SW 1271 (cell line): Measurements from ENCODE around the gene CARD19.

ENCODE experiments used
- DNase-seq, 2 experiments: peaks; one replicate each; lab custom pipeline; 2025; lab: John Stamatoyannopoulos, UW

Gene CARD19

DNA sequence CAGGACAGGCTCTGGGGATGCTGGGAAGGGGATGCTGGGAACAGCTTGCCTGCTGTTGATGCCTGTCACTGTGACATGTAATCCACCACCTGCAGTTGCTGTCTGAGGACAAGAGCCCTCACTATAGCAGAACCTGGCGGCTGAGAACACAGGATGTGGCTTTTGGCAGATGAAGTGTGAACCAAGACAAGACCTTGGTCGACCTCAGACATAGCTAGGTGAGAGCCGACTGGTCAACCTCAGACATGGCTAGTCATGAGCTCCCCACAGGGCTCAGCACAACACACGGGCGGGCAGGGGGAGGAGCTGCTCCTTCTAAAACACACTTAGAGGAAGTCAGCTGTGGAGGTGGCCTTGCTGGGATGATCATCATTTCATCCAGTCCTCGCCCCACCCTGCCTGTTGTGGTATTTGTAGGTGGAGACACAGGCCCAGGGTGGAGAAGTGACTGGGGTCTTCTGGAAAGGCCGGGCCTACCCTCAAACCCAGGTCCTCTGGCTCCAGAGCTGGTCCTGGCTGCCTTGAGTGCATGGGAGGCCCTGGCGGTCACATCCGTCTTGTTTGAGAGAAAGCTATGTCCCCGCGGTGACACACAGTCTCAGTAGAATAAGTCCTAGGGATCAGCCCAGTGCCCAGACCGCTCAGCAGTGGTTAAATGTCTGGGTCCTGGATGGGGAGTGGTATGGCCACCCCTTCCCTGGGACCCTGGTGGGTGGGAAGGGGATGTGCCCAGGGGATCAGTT, 31.5 kb upstream of the CARD19 start:
- DNase-seq: no peak

GRCh38 chr9:93065135-93065720, 30.8 kb upstream of the CARD19 start:
- no peak for DNase-seq

- no peak for DNase-seq
These were observed 28.9 kb upstream of the CARD19 start for GRCh38 chr9:93066978-93067603.

DNA sequence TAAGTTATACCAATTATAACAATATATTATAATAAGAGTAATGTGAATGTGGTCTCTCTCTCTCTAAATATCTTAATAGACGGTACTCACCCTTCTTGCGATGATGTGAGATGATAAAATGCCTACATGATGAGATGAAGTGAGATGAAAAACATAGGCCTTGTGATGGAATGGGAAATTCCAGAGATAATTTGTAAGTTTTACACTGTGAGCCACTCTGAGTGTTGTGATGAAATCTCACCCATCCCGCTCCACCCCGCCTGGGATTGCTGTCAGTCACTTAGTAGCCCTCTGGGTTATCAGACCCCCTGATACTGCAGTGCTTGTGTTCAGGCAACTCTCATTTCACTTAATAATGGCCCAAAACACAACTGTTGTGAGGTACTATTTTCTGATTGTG, 27.1 kb upstream of the CARD19 start:
- no peak for DNase-seq

DNA sequence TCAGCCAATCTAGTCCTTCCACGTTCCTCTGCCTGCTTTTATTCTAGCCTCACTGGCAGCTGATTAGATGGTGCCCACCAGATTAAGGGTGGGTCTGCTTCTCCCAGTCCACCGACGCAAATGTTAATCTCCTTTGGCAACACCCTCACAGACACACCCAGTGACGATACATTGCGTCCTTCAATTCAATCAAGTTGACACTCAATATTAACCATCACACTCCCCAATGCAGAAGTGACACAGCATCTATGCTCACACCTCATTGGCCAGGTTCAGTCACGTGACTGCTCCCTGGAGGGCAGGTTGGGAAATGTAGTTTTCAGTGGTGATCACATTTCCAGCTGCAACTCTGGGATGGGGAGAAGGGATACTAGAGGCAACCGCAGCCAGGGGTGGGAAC, 24.6 kb upstream of the CARD19 start:
- DNase-seq: peak in 1 of 2 experiments; percentile 40

DNA sequence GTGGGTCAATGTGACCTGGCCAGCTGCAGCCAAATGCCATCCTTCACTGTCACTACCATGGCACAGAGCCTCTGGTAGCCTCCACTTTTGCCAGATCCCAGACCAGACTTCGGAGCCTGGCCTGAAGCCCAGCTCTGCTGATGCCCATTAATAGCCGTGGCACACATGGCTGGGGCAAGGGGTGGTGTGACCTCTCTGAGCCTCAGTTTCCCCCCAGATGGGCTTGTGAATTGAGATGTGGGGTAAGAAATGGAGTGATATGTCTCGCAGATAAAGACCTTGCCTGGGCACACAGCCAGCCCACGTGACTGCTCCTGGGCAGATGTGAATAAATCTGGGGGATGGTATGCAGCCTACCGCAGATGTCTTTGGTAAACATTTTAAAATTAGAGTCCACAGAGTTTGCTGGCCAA, 23.6 kb upstream of the CARD19 start:
- no peak for DNase-seq

GRCh38 chr9:93076101-93076791, 19.8 kb upstream of the CARD19 start:
- DNase-seq: no peak

DNA sequence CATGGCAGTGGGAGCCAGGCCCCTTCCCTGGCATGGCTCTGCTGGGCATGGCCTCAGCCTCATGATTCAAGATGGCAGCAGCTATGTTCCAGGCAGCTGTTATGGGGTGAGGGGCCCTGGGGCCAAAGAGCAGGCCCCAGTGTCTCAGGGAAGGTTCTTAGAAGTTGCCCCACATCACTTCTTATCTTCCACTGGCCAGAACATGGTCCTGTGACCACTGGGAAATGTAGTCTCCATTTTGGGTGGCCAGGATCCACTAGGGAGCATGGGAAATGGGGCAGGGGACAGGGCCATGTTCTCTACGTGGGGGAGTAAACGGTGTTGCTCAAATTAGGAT, 19.3 kb upstream of the CARD19 start:
- no peak for DNase-seq

- DNase-seq: no peak
These were observed 18.6 kb upstream of the CARD19 start for GRCh38 chr9:93077367-93077766.

DNA sequence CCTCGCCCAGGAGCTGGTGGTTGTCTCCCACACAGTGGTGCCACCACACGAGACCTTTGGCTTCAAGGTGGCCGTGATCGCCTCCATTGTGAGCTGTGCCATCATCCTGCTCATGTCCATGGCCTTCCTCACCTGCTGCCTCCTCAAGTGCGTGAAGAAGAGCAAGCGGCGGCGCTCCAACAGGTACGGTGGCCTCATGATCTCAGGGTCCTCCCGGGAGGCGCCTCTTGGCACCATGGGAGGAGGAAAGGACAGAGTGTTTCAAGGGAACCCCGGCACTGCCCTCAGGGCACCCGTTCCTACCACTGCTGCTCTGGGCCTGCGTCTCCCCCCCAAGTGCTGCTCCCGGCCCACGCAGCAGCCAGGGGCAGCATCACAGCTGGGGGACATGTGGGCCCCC, 18.2 kb upstream of the CARD19 start:
- DNase-seq: no peak

DNA sequence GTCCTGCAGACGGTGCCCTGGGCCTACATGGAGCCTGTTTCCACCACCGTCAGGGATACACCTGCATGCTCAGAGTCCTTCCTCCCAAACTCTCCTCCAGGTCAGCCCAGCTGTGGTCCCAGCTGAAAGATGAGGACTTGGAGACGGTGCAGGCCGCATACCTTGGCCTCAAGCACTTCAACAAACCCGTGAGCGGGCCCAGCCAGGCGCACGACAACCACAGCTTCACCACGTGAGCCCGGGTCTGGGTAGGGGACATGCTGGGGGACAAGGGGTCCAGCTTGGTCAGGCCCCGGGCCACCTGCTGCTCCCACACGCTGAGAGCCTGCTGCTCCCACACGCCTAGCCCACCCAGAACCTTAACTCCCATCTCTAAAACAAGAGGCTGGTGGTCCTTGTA, 16.6 kb upstream of the CARD19 start:
- no peak for DNase-seq

GRCh38 chr9:93080406-93080805, 15.6 kb upstream of the CARD19 start:
- no peak for DNase-seq

GRCh38 chr9:93081081-93081529, 14.9 kb upstream of the CARD19 start:
- DNase-seq: no peak

DNA sequence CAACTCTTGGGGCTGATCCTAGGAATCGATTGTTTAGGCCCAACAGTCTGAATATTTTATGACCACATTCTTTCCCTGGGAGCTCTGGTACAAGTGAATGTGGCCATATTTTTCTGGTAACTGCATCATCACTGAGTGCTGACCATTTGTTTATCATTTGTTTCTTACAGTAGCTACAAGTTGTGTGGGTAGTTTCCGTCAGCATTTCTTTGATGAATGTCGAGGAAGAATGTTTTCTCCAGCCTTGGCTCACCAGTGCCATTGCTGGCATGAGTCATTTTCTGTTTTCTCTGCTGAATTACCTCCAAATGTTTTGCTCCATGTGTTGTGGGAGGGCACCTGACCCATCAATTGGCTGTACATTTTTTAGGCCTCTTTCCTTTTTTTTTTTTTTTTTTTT, 14.1 kb upstream of the CARD19 start:
- DNase-seq: no peak

- no peak for DNase-seq
These were observed 13.1 kb upstream of the CARD19 start for GRCh38 chr9:93082841-93083411.

DNA sequence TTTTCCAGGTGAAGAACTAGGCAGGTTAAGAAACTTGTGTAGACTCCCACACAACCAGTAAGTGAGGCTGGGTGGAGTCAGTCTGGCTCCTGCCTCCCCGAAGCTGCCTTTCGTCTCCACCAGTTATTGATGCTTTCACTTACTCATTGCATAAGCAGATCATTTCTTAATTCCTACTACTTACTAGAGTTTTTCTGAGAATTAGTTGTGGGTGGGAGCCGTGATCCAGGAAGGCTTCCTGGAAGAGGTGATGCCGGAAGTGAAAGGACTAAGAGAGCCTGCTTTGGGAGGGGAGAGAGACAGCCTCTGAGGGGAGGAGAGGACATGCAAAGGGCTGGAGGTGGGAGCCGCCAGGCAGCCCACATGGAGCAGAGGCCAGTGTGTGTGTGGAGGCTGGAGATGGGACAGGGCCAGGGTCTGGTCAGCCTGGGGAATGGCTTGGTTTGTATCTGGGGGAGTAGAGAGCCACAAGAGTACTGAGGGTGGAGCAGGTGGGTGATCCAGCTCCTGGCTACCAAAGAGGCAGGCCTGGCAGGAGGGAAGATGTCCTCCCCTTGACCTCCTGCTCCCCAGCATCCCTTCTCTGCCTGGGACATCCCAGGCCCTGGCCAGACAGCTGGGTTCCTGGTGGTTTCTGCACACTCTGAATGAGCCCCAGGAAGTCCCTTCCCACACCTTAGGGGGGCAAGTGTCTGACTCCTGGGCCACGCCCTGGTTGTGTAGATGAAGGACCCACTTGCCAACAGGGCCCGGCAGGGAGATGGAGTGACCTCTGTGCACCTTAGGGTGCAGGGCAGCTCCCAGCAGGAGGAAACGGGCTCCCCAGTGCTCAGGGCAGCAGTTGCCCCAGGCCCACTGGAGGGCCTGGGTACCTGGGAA, 12.2 kb upstream of the CARD19 start:
- no peak for DNase-seq

DNA sequence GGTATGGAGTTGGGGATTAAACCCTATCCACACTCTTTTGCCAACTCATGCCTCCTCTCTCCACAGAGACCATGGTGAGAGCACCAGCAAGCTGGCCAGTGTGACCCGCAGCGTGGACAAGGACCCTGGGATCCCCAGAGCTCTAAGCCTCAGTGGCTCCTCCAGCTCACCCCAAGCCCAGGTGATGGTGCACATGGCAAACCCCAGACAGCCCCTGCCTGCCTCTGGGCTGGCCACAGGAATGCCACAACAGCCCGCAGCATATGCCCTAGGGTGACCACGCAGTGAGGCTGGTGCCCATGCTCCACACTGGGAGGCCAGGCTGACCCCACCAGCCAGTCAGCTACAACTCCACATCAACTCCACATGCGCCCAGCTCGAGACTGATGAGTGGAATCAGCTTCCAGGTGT, 11.5 kb upstream of the CARD19 start:
- DNase-seq: no peak

DNA sequence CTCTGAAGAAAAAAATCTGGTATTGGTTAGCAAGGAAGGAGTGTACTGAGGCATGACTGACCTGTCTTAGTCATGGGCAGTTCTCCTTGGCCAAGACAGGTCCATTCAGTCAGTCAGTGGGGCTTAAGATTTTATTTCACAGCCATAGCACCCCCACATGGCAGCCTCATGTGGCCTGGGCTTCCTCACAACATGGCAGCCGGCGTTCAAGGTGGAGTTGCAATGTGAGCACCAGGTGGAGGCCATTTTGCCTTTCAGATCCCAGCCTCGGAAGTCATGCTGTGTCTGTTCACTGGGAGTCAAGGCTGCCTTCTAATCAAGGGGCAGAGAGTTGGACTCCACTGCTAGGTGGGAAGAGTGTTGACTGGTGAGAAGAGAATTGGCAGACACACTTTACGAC, 10.3 kb upstream of the CARD19 start:
- no peak for DNase-seq

GRCh38 chr9:93086447-93087224, 9.4 kb upstream of the CARD19 start:
- DNase-seq: no peak

- no peak for DNase-seq
These were observed 7.9 kb upstream of the CARD19 start for GRCh38 chr9:93087971-93088655.
